Islet precursor cell (in vitro differentiated cells): ENCODE measurements around the gene SIK3.

Source experiments
- DNase-seq: peaks from one replicate; pipeline ENCODE4 v3.0.0-alpha.2; 2018

Gene SIK3

GRCh38 chr11:116962108-116962507 is 136.1 kb downstream of the SIK3 start:
- no peak for DNase-seq

GRCh38 chr11:116960930-116961329 is 137.3 kb downstream of the SIK3 start:
- DNase-seq = peak; percentile 91

- DNase-seq = no peak
Observed at GRCh38 chr11:116958246-116958645, 140.0 kb downstream of the SIK3 start.

- no peak for DNase-seq
Observed at GRCh38 chr11:116955949-116956348, 142.3 kb downstream of the SIK3 start.

- no peak for DNase-seq
Observed at GRCh38 chr11:116955548-116955947, 142.7 kb downstream of the SIK3 start.

GRCh38 chr11:116953530-116954285 is 144.5 kb downstream of the SIK3 start:
- DNase-seq = no peak

- no peak for DNase-seq
Observed at GRCh38 chr11:116951762-116952161, 146.5 kb downstream of the SIK3 start.

- no peak for DNase-seq
Observed at GRCh38 chr11:116950210-116950609, 148.0 kb downstream of the SIK3 start.

- DNase-seq = peak; percentile 57
Observed at GRCh38 chr11:116948391-116948790, 149.8 kb downstream of the SIK3 start.

GRCh38 chr11:116946414-116946813 is 151.8 kb downstream of the SIK3 start:
- no peak for DNase-seq

GRCh38 chr11:116939499-116939898 is 158.7 kb downstream of the SIK3 start:
- no peak for DNase-seq

- DNase-seq = no peak
Observed at GRCh38 chr11:116938471-116939070, 159.7 kb downstream of the SIK3 start.

GRCh38 chr11:116936754-116937446 is 161.3 kb downstream of the SIK3 start:
- no peak for DNase-seq

GRCh38 chr11:116935514-116935913 is 162.7 kb downstream of the SIK3 start:
- DNase-seq = no peak

GRCh38 chr11:116935089-116935488 is 163.1 kb downstream of the SIK3 start:
- no peak for DNase-seq

GRCh38 chr11:116933961-116934360 is 164.3 kb downstream of the SIK3 start:
- DNase-seq = no peak

- DNase-seq = no peak
Observed at GRCh38 chr11:116932181-116932580, 166.0 kb downstream of the SIK3 start.

- DNase-seq = no peak
Observed at GRCh38 chr11:116931206-116931953, 166.8 kb downstream of the SIK3 start.

GRCh38 chr11:116930586-116930985 is 167.6 kb downstream of the SIK3 start:
- no peak for DNase-seq

GRCh38 chr11:116930177-116930576 is 168.1 kb downstream of the SIK3 start:
- DNase-seq = no peak

- DNase-seq = no peak
Observed at GRCh38 chr11:116929414-116930090, 168.7 kb downstream of the SIK3 start.

- DNase-seq = no peak
Observed at GRCh38 chr11:116928845-116929244, 169.4 kb downstream of the SIK3 start.
